Prostate gland (tissue), 2 donors: Measurements from ENCODE around the gene PROS1. TPM values are rescaled to one million over a fixed set of nuclear protein-coding genes. Genes with fewer than 3 reads are reported as not detected.

Experiments used
- DNase-seq: peaks from one replicate; pipeline ENCODE4 v3.0.0-alpha.2; 2019; ENCODE audit warnings: low spot score
- H3K27ac ChIP-seq, 2 donors: fragments of 200-600 bp; sonication (generic); 2 replicates each; pipeline ENCODE4 v1.5.1; 2017 to 2019
- H3K27me3 ChIP-seq: fragments of 200-600 bp; sonication (generic); replicated peaks from 2 replicates; pipeline ENCODE4 v1.5.1; 2019; ENCODE audit not compliant: insufficient read depth
- H3K36me3 ChIP-seq, 2 donors: fragments of 200-600 bp; sonication (generic); 1 replicate in 1 of 2; 2 replicates in 1 of 2; pipeline versions ENCODE4 v1.5.1 to v1.8.1; 2017 to 2019
- H3K4me1 ChIP-seq: fragments of 200-600 bp; sonication (generic); replicated peaks from 2 replicates; pipeline ENCODE4 v1.5.1; 2019
- H3K4me3 ChIP-seq, 2 donors: fragments of 200-600 bp; sonication (generic); 2 replicates each; pipeline ENCODE4 v1.5.1; 2017 to 2019
- H3K9me3 ChIP-seq: fragments of 200-600 bp; sonication (generic); 2 replicates; pipeline ENCODE4 v1.5.1; 2017
- POLR2A ChIP-seq: fragments of 450-650 bp; IDR thresholded peaks from one replicate; pipeline ENCODE4 v1.6.1; 2016; ENCODE audit warnings: antibody characterized with exemption, mild to moderate bottlenecking
- POLR2AphosphoS5 ChIP-seq: sonication (generic); formaldehyde crosslinking; IDR thresholded peaks from one replicate; pipeline ENCODE4 v1.6.1; 2017; ENCODE audit warnings: antibody characterized with exemption
- WGBS: methylation state at CpG from one replicate; pipeline ENCODE4 v1.1.5; 2018; 5-methylcytosine and 5-hydroxymethylcytosine counted together
- intact Hi-C: fragments of 100-400 bp; cut with DNase I; formaldehyde crosslinking; loops from one replicate; pipeline ENCODE4 v1.14.2; 2022
- total RNA-seq, 2 donors: library from RNA; depleted of rRNA; stranded (reverse); fragments of >200 nt; gene quantifications; one replicate each; pipeline ENCODE4 v1.1.0, GENCODE V29; 2016
- TF ChIP-seq, protein P1 (sequence below), 4 experiments: fragments of 200-600 bp in 2 of 4; fragments of 450-650 bp in 2 of 4; sonication (generic) in 2 of 4; IDR thresholded peaks; 1 replicate in 3 of 4; 2 replicates in 1 of 4; pipeline ENCODE4 v1.5.1; 2016 to 2019; ENCODE audit warnings: antibody characterized with exemption in 4 of 4, mild to moderate bottlenecking in 2 of 4, moderate library complexity in 2 of 4

Gene PROS1
- total RNA-seq, 2 donors from 2014 or later: 17.7 to 26.6 TPM

DNA sequence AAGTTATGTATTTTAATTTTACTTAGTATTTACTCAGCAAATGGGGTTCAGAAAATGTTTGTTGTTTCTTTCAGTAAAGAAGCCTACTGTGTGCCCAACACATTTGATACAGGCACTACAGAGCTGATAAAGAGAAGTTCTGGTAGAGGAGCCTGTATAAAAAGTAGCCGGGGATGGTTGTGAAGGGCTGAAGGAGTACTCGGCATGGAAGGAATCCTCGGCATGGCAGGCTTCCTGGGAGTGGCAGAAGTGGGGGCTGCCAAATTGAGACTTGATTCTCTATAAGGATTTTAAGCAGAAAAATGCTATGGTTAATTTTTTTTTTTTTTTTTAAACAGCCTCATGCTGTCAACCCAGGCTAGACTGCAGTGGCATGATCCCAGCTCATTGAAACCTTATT lies 15.5 kb upstream of the PROS1 start:
- Histone ChIP-seq H3K36me3 (no peaks in the 10 kb centered on the region), H3K27me3 (no peaks in the 10 kb centered on the region), H3K27ac (no peak overlapping the region), H3K4me1 (no peaks in the 10 kb centered on the region), H3K4me3 (no peak overlapping the region), H3K9me3 (no peaks in the 10 kb centered on the region)
- DNase-seq: no peak
- WGBS: 81% methylated on average over 3 of the region's 3 CpGs
- TF ChIP-seq POLR2A (no peak), POLR2AphosphoS5 (no peak)
- TF ChIP-seq, protein P1, sequence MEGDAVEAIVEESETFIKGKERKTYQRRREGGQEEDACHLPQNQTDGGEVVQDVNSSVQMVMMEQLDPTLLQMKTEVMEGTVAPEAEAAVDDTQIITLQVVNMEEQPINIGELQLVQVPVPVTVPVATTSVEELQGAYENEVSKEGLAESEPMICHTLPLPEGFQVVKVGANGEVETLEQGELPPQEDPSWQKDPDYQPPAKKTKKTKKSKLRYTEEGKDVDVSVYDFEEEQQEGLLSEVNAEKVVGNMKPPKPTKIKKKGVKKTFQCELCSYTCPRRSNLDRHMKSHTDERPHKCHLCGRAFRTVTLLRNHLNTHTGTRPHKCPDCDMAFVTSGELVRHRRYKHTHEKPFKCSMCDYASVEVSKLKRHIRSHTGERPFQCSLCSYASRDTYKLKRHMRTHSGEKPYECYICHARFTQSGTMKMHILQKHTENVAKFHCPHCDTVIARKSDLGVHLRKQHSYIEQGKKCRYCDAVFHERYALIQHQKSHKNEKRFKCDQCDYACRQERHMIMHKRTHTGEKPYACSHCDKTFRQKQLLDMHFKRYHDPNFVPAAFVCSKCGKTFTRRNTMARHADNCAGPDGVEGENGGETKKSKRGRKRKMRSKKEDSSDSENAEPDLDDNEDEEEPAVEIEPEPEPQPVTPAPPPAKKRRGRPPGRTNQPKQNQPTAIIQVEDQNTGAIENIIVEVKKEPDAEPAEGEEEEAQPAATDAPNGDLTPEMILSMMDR (IDR thresholded peaks at IDR 0.05): no peak
- intact Hi-C loops: no loop called here

DNA sequence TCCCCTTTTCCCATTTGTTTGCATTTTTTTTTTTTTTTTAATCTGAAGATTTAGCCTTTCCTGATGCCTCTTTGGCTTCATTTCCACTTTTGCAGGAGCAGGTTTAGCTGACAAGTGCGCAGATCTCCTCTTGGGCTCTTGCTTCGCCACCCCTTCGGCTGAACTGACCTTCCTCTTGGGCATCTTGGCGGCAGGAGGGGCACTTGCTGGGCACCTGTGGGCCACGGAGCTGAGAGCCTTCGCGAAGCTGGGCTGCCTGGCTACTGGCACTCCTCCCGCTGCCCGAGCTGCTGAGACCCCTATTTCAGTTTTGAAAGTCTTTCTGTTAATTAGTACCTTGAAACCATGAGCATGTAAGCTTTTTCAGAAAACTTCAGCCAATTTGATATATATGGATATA lies 15.1 kb upstream of the PROS1 start:
- 94% methylated on average over 9 of the region's 9 CpGs for WGBS
- H3K27ac ChIP-seq: no peak overlapping the region

DNA sequence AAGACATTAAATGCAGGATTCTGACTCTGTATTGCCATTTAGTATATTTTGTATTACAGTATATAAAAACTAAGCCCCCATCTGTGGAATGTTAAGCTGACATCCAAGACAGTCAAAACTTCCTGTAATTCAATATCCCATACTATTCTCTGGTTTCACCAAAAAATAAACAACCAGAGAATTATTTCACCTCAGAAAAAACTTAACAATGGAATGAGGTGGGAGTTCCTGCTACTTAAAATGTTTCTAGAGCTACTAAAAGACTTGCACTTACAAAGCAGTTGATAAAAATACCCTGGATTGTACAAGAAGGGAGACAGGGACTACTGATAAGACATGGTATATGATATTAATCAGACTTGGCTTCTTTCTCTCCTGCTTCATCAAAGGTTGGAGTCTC lies 14.6 kb upstream of the PROS1 start:
- H3K27ac ChIP-seq: no peak overlapping the region
- no peaks in the 10 kb centered on the region for H3K27me3 ChIP-seq
- no peaks in the 10 kb centered on the region for H3K9me3 ChIP-seq
- no peak overlapping the region for H3K4me3 ChIP-seq
- TF ChIP-seq, protein P1 (IDR thresholded peaks at IDR 0.05): no peak
- TF ChIP-seq POLR2A: no peak
- no peak for TF ChIP-seq POLR2AphosphoS5
- no peaks in the 10 kb centered on the region for H3K4me1 ChIP-seq
- no peak for DNase-seq
- intact Hi-C loops: no loop called here
- no peaks in the 10 kb centered on the region for H3K36me3 ChIP-seq

More for the DNA sequence above, 15.1 kb upstream of the PROS1 start:
- H3K36me3 ChIP-seq: no peaks in the 10 kb centered on the region
- no peaks in the 10 kb centered on the region for H3K4me1 ChIP-seq
- H3K4me3 ChIP-seq: no peak overlapping the region
- no peaks in the 10 kb centered on the region for H3K9me3 ChIP-seq
- intact Hi-C loops: no loop called here
- TF ChIP-seq POLR2A: no peak
- no peak for TF ChIP-seq POLR2AphosphoS5
- TF ChIP-seq, protein P1 (IDR thresholded peaks at IDR 0.05): no peak
- DNase-seq: no peak
- no peaks in the 10 kb centered on the region for H3K27me3 ChIP-seq

DNA sequence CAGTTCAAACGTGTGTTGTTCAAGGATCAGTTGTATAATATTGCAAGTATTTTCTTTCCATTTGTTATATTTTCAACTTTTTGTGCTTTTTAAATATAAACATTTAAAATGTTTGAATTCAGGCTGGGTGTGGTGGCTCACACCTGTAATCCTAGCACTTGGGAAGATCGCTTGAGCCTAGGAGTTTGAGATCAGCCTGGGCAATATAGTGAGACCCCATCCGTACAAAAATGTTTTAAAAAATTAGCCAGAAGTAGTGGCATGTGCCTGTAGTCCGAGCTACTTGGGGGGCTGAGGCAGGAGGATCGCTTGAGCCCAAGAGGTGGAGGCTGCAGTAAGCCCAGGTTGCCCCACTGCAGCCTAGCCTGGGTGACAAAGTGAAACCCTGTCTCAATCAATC lies 10.9 kb upstream of the PROS1 start:
- Histone ChIP-seq H3K4me3 (no peak overlapping the region), H3K27me3 (no peaks in the 10 kb centered on the region), H3K4me1 (no peaks in the 10 kb centered on the region), H3K36me3 (no peaks in the 10 kb centered on the region), H3K9me3 (no peaks in the 10 kb centered on the region), H3K27ac (no peak overlapping the region)
- TF ChIP-seq, protein P1 (IDR thresholded peaks at IDR 0.05): no peak
- TF ChIP-seq POLR2AphosphoS5: no peak
- no peak for TF ChIP-seq POLR2A
- no peak for DNase-seq
- WGBS: 88% methylated on average over 5 of the region's 5 CpGs
- intact Hi-C loops: no loop called here

DNA sequence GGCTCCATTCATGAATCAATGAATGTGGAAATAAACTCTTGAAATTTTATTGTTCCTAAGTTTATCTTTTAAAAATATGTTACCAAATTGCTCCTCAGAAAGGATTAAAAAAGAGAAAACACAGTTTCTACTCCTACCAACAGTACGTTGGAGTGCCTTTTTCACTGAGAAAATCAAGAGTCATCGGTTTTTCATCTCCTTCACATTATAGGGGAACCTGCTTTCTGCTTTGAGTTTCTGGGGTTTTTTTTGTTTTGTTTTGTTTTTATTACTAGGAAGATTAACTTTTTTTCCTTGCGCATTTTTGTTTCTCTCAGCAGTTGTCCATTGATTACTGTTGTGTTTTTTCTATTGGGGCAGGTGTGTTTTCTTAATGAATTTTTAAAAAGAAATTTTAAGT lies 9.7 kb upstream of the PROS1 start:
- Histone ChIP-seq H3K4me3 (no peak overlapping the region), H3K4me1 (no peaks in the 10 kb centered on the region), H3K27me3 (no peaks in the 10 kb centered on the region), H3K9me3 (no peaks in the 10 kb centered on the region), H3K27ac (no peak overlapping the region), H3K36me3 (no peaks in the 10 kb centered on the region)
- intact Hi-C loops: no loop called here
- WGBS: 93% methylated on average over 3 of the region's 3 CpGs
- TF ChIP-seq POLR2A (no peak), POLR2AphosphoS5 (no peak)
- TF ChIP-seq, protein P1 (IDR thresholded peaks at IDR 0.05): no peak
- no peak for DNase-seq
